ENCODE data around the gene COX18.

- TF ChIP-seq, protein P1, sequence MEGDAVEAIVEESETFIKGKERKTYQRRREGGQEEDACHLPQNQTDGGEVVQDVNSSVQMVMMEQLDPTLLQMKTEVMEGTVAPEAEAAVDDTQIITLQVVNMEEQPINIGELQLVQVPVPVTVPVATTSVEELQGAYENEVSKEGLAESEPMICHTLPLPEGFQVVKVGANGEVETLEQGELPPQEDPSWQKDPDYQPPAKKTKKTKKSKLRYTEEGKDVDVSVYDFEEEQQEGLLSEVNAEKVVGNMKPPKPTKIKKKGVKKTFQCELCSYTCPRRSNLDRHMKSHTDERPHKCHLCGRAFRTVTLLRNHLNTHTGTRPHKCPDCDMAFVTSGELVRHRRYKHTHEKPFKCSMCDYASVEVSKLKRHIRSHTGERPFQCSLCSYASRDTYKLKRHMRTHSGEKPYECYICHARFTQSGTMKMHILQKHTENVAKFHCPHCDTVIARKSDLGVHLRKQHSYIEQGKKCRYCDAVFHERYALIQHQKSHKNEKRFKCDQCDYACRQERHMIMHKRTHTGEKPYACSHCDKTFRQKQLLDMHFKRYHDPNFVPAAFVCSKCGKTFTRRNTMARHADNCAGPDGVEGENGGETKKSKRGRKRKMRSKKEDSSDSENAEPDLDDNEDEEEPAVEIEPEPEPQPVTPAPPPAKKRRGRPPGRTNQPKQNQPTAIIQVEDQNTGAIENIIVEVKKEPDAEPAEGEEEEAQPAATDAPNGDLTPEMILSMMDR (IDR thresholded peaks at IDR 0.05): no peak
- no peak for TF ChIP-seq EP300 (IDR thresholded peaks at IDR 0.05)
These were observed 16.8 kb upstream of the COX18 start for GRCh38 chr4:73086095-73086868.
